Neuronal stem cell (in vitro differentiated cells): ENCODE results near the gene CSMD2.
A peak's percentile ranks its signal among the peaks of the same experiment; 100 is the strongest.

Experiments
- DNase-seq: peaks from one replicate; pipeline ENCODE4 v3.0.0-alpha.2; 2013; ENCODE audit warnings: low spot score
- H2AFZ ChIP-seq: one replicate; pipeline ENCODE4 v1.6.1; 2013; ENCODE audit warnings: mild to moderate bottlenecking, low read length, inconsistent platforms
- H2AK5ac ChIP-seq: 2 replicates; pipeline ENCODE4 v1.6.1; 2013; ENCODE audit warnings: low read depth, mild to moderate bottlenecking, inconsistent platforms, low read length, moderate library complexity, mixed read lengths
- H2BK120ac ChIP-seq: 2 replicates; pipeline ENCODE4 v1.6.1; 2013; ENCODE audit warnings: low read depth, mild to moderate bottlenecking, inconsistent platforms, low read length, moderate library complexity, mixed read lengths
- H2BK12ac ChIP-seq: one replicate; pipeline ENCODE4 v1.6.1; 2013; ENCODE audit warnings: low read length, inconsistent platforms
- H2BK15ac ChIP-seq: 2 replicates; pipeline ENCODE4 v1.6.1; 2013; ENCODE audit warnings: mild to moderate bottlenecking, low read length, inconsistent platforms, mixed read lengths
- H2BK5ac ChIP-seq: one replicate; pipeline ENCODE4 v1.6.1; 2013; ENCODE audit warnings: inconsistent platforms, mild to moderate bottlenecking, low read length, moderate library complexity
- H3K14ac ChIP-seq: one replicate; pipeline ENCODE4 v1.6.1; 2013; ENCODE audit warnings: low read length, inconsistent platforms
- H3K18ac ChIP-seq: 2 replicates; pipeline ENCODE4 v1.6.1; 2013; ENCODE audit warnings: low read length, inconsistent platforms
- H3K23ac ChIP-seq: 2 replicates; pipeline ENCODE4 v1.6.1; 2013; ENCODE audit warnings: low read depth, mild to moderate bottlenecking, mixed read lengths, low read length, inconsistent platforms; ENCODE audit not compliant: poor library complexity
- H3K27ac ChIP-seq: replicated peaks from 3 replicates; pipeline ENCODE4 v1.5.1; 2013; ENCODE audit warnings: low read length, inconsistent platforms
- H3K27me3 ChIP-seq, 3 experiments: 2 replicates each; pipeline ENCODE4 v1.6.1; 2013; ENCODE audit warnings: low read length in 3 of 3, mild to moderate bottlenecking in 2 of 3, inconsistent platforms in 1 of 3, low read depth in 1 of 3, mixed read lengths in 1 of 3, moderate library complexity in 1 of 3; ENCODE audit not compliant: control insufficient read depth in 3 of 3, insufficient read depth in 3 of 3
- H3K36me3 ChIP-seq, 2 donors: replicated peaks in 1 of 2; 2 replicates each; pipeline ENCODE4 v1.6.1; 2013; ENCODE audit warnings: low read length in 2 of 2; ENCODE audit not compliant: control insufficient read depth in 2 of 2, insufficient read depth in 2 of 2
- H3K4ac ChIP-seq: 2 replicates; pipeline ENCODE4 v1.6.1; 2013; ENCODE audit warnings: inconsistent platforms, mild to moderate bottlenecking, low read length, moderate library complexity
- H3K4me1 ChIP-seq, 2 donors: 1 replicate in 1 of 2; 2 replicates in 1 of 2; pipeline ENCODE4 v1.6.1; 2013; ENCODE audit warnings: low read length in 2 of 2, low read depth in 1 of 2; ENCODE audit not compliant: control insufficient read depth in 2 of 2, insufficient read depth in 1 of 2
- H3K4me2 ChIP-seq: one replicate; pipeline ENCODE4 v1.6.1; 2013; ENCODE audit warnings: mild to moderate bottlenecking, low read length, inconsistent platforms; ENCODE audit not compliant: insufficient read depth, poor library complexity, severe bottlenecking
- H3K4me3 ChIP-seq, 2 donors: 2 replicates each; pipeline ENCODE4 v1.5.1; 2013; ENCODE audit warnings: low read length in 2 of 2, mild to moderate bottlenecking in 2 of 2, inconsistent platforms in 1 of 2, moderate library complexity in 1 of 2
- H3K79me1 ChIP-seq: one replicate; pipeline ENCODE4 v1.6.1; 2013; ENCODE audit warnings: low read depth, mild to moderate bottlenecking, inconsistent platforms, low read length, moderate library complexity
- H3K9ac ChIP-seq: one replicate; pipeline ENCODE4 v1.6.1; 2013; ENCODE audit warnings: mild to moderate bottlenecking, low read depth, low read length, inconsistent platforms; ENCODE audit not compliant: poor library complexity
- H3K9me3 ChIP-seq, 2 donors: replicated peaks in 1 of 2; 2 replicates each; pipeline versions ENCODE3 to v1.6.1; 2013; ENCODE audit warnings: low read length in 2 of 2, mild to moderate bottlenecking in 2 of 2, inconsistent platforms in 1 of 2, low read depth in 1 of 2, mixed read lengths in 1 of 2, moderate library complexity in 1 of 2; ENCODE audit not compliant: control insufficient read depth in 2 of 2, insufficient read depth in 1 of 2
- H4K8ac ChIP-seq: one replicate; pipeline ENCODE4 v1.6.1; 2013; ENCODE audit warnings: low read depth, mild to moderate bottlenecking, inconsistent platforms, low read length, moderate library complexity
- H4K91ac ChIP-seq: one replicate; pipeline ENCODE4 v1.6.1; 2013; ENCODE audit warnings: low read length, low read depth, mild to moderate bottlenecking, inconsistent platforms; ENCODE audit not compliant: poor library complexity
- WGBS, 2 donors: extraction: QIAGEN DNeasy Blood & Tissue Kit; methylation state at CpG; one replicate each; pipeline ENCODE4 v1.1.7; 2013; ENCODE audit warnings: missing lambda C conversion rate in 2 of 2, mixed read lengths in 1 of 2; ENCODE audit not compliant: insufficient read length in 2 of 2, insufficient replicate concordance in 1 of 2; ENCODE audit errors: extremely low coverage in 2 of 2; 5-methylcytosine and 5-hydroxymethylcytosine counted together

CSMD2 gene

GRCh38 chr1:33537885-33538284 lies 627.1 kb downstream of the CSMD2 start:
- Histone ChIP-seq H2AK5ac (no peak overlapping the region), H2BK5ac (no peak overlapping the region), H2AFZ (no peak overlapping the region), H4K8ac (no peak overlapping the region), H2BK15ac (no peak overlapping the region), H3K4ac (no peak overlapping the region), H3K27me3 (peaks cover 0 to 9% (median 0%) of the 10 kb centered on the region in 3 experiments), H3K27ac (no peak overlapping the region), H2BK12ac (no peak overlapping the region), H3K4me3 (no peak overlapping the region), H4K91ac (no peak overlapping the region), H3K23ac (no peak overlapping the region), H3K18ac (no peak overlapping the region), H3K4me1 (no peaks in the 10 kb centered on the region), H3K79me1 (no peaks in the 10 kb centered on the region), H3K36me3 (no peaks in the 10 kb centered on the region), H3K9ac (no peak overlapping the region), H3K9me3 (no peaks in the 10 kb centered on the region), H3K14ac (no peak overlapping the region), H3K4me2 (no peak overlapping the region), H2BK120ac (no peak overlapping the region)
- no CpG with 5 or more reads among the region's 5 CpGs for WGBS, 2 donors
- no peak for DNase-seq

- no peaks in the 10 kb centered on the region for H3K9me3 ChIP-seq
- no peak overlapping the region for H2AK5ac ChIP-seq
- no peaks in the 10 kb centered on the region for H3K79me1 ChIP-seq
- no peak overlapping the region for H3K27ac ChIP-seq
- H3K4me3 ChIP-seq: no peak overlapping the region
- H2BK12ac ChIP-seq: no peak overlapping the region
- peaks cover 0 to 2% (median 0%) of the 10 kb centered on the region in 3 experiments for H3K27me3 ChIP-seq
- H2BK5ac ChIP-seq: no peak overlapping the region
- H3K23ac ChIP-seq: no peak overlapping the region
- H2BK15ac ChIP-seq: no peak overlapping the region
- H3K14ac ChIP-seq: no peak overlapping the region
- H3K9ac ChIP-seq: no peak overlapping the region
- H3K4me2 ChIP-seq: no peak overlapping the region
- no CpG with 5 or more reads among the region's 2 CpGs for WGBS, 2 donors
- DNase-seq: no peak
- H3K18ac ChIP-seq: no peak overlapping the region
- no peak overlapping the region for H2AFZ ChIP-seq
- no peak overlapping the region for H4K8ac ChIP-seq
- no peak overlapping the region for H3K4ac ChIP-seq
- H3K4me1 ChIP-seq: no peaks in the 10 kb centered on the region
- no peak overlapping the region for H4K91ac ChIP-seq
- no peaks in the 10 kb centered on the region for H3K36me3 ChIP-seq
- H2BK120ac ChIP-seq: no peak overlapping the region
Observed at GRCh38 chr1:33535334-33535733, 629.7 kb downstream of the CSMD2 start.

DNA sequence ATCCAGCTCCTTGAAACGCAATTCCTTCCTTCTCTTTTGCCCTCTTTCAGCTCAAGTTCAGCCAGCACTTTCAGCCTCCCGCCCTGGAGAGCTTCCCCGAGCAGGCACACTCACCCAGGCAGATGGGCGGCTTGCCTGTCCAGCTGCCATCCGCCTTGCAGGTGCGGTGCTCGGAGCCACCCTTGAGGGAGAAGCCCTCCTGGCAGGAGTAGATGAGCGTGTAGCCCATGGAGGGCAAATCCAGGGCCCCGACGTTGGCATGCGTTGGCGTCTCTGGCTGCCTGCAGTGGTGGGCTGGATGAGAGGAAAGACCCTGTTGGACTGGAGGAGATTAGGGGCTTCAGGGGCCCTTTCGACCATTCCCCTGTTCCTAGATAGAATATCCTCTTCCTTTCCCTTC lies 632.1 kb downstream of the CSMD2 start:
- Histone ChIP-seq H3K4me3 (no peak overlapping the region), H3K27ac (no peak overlapping the region), H4K8ac (no peak overlapping the region), H3K4ac (no peak overlapping the region), H2BK12ac (no peak overlapping the region), H3K4me2 (no peak overlapping the region), H3K4me1 (no peaks in the 10 kb centered on the region), H2BK15ac (no peak overlapping the region), H3K9me3 (no peaks in the 10 kb centered on the region), H3K79me1 (no peaks in the 10 kb centered on the region), H3K36me3 (no peaks in the 10 kb centered on the region), H3K18ac (no peak overlapping the region), H3K14ac (peak overlapping the region; percentile 47), H2BK120ac (no peak overlapping the region), H4K91ac (no peak overlapping the region), H3K9ac (no peak overlapping the region), H2AK5ac (no peak overlapping the region), H2BK5ac (no peak overlapping the region), H3K23ac (no peak overlapping the region), H2AFZ (no peak overlapping the region), H3K27me3 (no peaks in the 10 kb centered on the region)
- no peak for DNase-seq
- no CpG with 5 or more reads among the region's 13 CpGs for WGBS, 2 donors

DNA sequence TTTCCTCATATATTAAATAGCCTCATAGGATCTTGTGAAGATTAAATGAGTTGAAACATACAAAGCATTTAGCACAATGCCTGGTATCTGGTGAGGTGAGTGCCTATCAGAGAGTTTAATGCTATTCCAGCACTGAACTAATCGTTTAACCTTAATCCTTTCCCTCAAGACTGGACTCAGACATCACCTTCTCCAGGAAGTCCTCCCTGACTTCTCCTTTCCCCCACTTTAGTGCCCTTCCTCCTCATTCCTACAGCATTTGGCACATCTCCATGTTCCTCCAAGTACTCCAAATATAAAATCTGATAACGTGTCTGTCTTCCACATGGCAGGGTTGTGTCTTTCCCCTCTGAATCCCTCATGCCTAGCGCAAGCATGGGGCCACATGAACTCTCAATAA lies 632.8 kb downstream of the CSMD2 start:
- no CpG with 5 or more reads among the region's 3 CpGs for WGBS, 2 donors
- H2AFZ ChIP-seq: no peak overlapping the region

More for the DNA sequence above, 632.8 kb downstream of the CSMD2 start:
- Histone ChIP-seq H3K9me3 (no peaks in the 10 kb centered on the region), H3K27me3 (no peaks in the 10 kb centered on the region), H3K4me2 (no peak overlapping the region), H3K4me3 (no peak overlapping the region), H4K91ac (no peak overlapping the region), H3K27ac (no peak overlapping the region), H2AK5ac (no peak overlapping the region), H3K4ac (no peak overlapping the region), H2BK120ac (no peak overlapping the region), H3K14ac (no peak overlapping the region), H2BK15ac (no peak overlapping the region), H4K8ac (no peak overlapping the region), H3K79me1 (no peaks in the 10 kb centered on the region), H2BK5ac (no peak overlapping the region), H2BK12ac (no peak overlapping the region), H3K23ac (no peak overlapping the region), H3K36me3 (no peaks in the 10 kb centered on the region), H3K18ac (no peak overlapping the region), H3K9ac (no peak overlapping the region), H3K4me1 (no peaks in the 10 kb centered on the region)
- no peak for DNase-seq
